ENCODE results near the gene KRT82.

DNA sequence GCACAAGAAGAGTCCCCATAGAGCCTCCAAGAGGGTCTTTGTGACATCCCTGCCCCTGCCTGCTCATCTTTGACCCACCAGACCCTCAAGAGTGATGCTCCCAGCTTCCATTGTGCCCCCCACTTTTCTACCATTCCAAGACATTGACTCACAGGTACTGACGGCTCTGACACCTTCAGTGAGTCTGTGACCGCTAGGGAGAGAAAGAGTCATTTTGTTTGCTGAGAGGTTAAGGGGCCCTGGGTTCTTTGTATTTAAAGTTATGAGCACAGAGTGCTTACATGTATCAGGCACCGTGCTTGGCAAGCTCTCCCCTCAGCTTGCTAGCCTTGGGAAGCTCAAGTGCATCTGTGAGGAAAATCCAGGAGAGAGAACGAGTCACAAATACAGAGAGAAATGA, 7.1 kb upstream of the KRT82 start:
- TF ChIP-seq, protein P1, sequence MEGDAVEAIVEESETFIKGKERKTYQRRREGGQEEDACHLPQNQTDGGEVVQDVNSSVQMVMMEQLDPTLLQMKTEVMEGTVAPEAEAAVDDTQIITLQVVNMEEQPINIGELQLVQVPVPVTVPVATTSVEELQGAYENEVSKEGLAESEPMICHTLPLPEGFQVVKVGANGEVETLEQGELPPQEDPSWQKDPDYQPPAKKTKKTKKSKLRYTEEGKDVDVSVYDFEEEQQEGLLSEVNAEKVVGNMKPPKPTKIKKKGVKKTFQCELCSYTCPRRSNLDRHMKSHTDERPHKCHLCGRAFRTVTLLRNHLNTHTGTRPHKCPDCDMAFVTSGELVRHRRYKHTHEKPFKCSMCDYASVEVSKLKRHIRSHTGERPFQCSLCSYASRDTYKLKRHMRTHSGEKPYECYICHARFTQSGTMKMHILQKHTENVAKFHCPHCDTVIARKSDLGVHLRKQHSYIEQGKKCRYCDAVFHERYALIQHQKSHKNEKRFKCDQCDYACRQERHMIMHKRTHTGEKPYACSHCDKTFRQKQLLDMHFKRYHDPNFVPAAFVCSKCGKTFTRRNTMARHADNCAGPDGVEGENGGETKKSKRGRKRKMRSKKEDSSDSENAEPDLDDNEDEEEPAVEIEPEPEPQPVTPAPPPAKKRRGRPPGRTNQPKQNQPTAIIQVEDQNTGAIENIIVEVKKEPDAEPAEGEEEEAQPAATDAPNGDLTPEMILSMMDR (IDR thresholded peaks at IDR 0.05): no peak
- no peak for TF ChIP-seq ZFX (IDR thresholded peaks at IDR 0.05; ENCODE audit: borderline replicate concordance)

All from 22Rv1 (cell line).